ENCODE results near the gene PRPF38B. TPM values are rescaled to one million over a fixed set of nuclear protein-coding genes. Genes with fewer than 3 reads are reported as not detected.
A peak's percentile ranks its signal among the peaks of the same experiment; 100 is the strongest.

PRPF38B gene
- total and polyA plus RNA-seq, 2 of the 4 experiments (the other 2 are of a cell fraction) = 9.0 to 19.3 TPM

GRCh38 chr1:108750476-108751181, 58.5 kb downstream of the PRPF38B start:
- intact Hi-C loops (cut with micrococcal nuclease) (no loop called here), in situ Hi-C loops (cut with MboI; ENCODE audit: low sequenced_read_pairs) (no loop called here), dilution Hi-C loops (cut with HindIII; ENCODE audit: low sequenced_read_pairs, unreplicated experiment) (no loop called here)
- H2AK5ac ChIP-seq (ENCODE audit: low read depth, low read length) = 0 out of 2 replicates have a peak overlapping the region, but pooled peaks have one; percentile 15
- no peaks in the 10 kb centered on the region for H3K9me3 ChIP-seq (ENCODE audit: control insufficient read depth, insufficient read depth, low read length)
- no peak overlapping the region for H3K4ac ChIP-seq (ENCODE audit: low read depth, low read length)
- no peak overlapping the region for H3K4me3 ChIP-seq (ENCODE audit: insufficient read depth, low read depth, low read length)
- no peak overlapping the region for H3K18ac ChIP-seq (ENCODE audit: low read depth, low read length)
- CTCF ChIA-PET = no interaction called here
- no peak overlapping the region for H4K5ac ChIP-seq (ENCODE audit: low read depth, low read length)
- peaks cover 12% of the 10 kb centered on the region for H3K36me3 ChIP-seq (ENCODE audit: control insufficient read depth, insufficient read depth, low read length)
- H3K27me3 ChIP-seq (ENCODE audit: control insufficient read depth, insufficient read depth, low read length) = no peaks in the 10 kb centered on the region
- no peak for ATAC-seq (ENCODE audit: low read depth)
- peaks cover 27 to 40% of the 10 kb centered on the region in 2 experiments for H3K79me1 ChIP-seq (ENCODE audit: low read depth in 1 of 2, low read length in 2 of 2)
- no peak overlapping the region for H4K91ac ChIP-seq (ENCODE audit: insufficient read depth, low read depth, low read length)
- no peak overlapping the region for H2BK120ac ChIP-seq (ENCODE audit: low read depth, low read length)
- no peak overlapping the region for H2BK15ac ChIP-seq (ENCODE audit: low read depth, low read length)
- H2BK20ac ChIP-seq (ENCODE audit: low read depth, low read length) = no peak overlapping the region
- peaks cover 6% of the 10 kb centered on the region; the same call in 1 of the 2 replicates for H4K20me1 ChIP-seq (ENCODE audit: insufficient read depth, low read length)
- H3K4me2 ChIP-seq (ENCODE audit: low read depth, low read length) = no peak overlapping the region
- POLR2A ChIA-PET (ENCODE audit: unreplicated experiment) = no interaction called here
- no peak overlapping the region for H4K8ac ChIP-seq (ENCODE audit: low read depth in 2 of 2, low read length in 2 of 2)
- H2BK5ac ChIP-seq (ENCODE audit: low read depth, low read length, poor library complexity, severe bottlenecking) = no peak overlapping the region
- H3K9ac ChIP-seq (ENCODE audit: low read depth, low read length) = no peak overlapping the region
- H3K14ac ChIP-seq (replicated peaks; ENCODE audit: low read depth, low read length) = 0 out of 2 replicates have a peak overlapping the region, but pooled peaks have one; percentile 6
- H2AK9ac ChIP-seq (replicated peaks; ENCODE audit: low read depth, low read length, poor library complexity) = no peak overlapping the region
- no TSS peak for BruUV-seq (replicated peaks)
- no peak overlapping the region for H3K27ac ChIP-seq (ENCODE audit: insufficient read depth, low read length)
- no peak overlapping the region for H3K23ac ChIP-seq (ENCODE audit: low read depth, low read length)
- H3K4me1 ChIP-seq (ENCODE audit: control insufficient read depth, insufficient read depth, low read length) = no peaks in the 10 kb centered on the region
- no peak overlapping the region for H3K56ac ChIP-seq (ENCODE audit: extremely low read depth, insufficient read depth, low read length)
- no peak for TF ChIP-seq FOS (IDR thresholded peaks at IDR 0.05; ENCODE audit: low read depth, low read length)
- WGBS, 2 experiments (ENCODE audit: extremely low coverage in 2 of 2, insufficient read length in 1 of 2) = no CpG with 5 or more reads among the region's 1 CpG
- no peak for DNase-seq
- H2AFZ ChIP-seq (replicated peaks; ENCODE audit: low read length, poor library complexity) = no peak overlapping the region
- H3K9me1 ChIP-seq (ENCODE audit: insufficient read depth, low read length) = peaks cover 2% of the 10 kb centered on the region; the same call in 1 of the 2 replicates

Other genes with a start within 250 kb of the PRPF38B start
- gene NBPF6, start 242.0 kb upstream of the PRPF38B start, total RNA-seq (2012; rRNA removed) = not detected in 2 replicates
- gene NBPF6, start 242.0 kb upstream of the PRPF38B start, polyA plus RNA-seq (2012; rRNA removed) = not detected in 2 replicates
- gene EEIG2, start 132.2 kb upstream of the PRPF38B start, total RNA-seq (2012; rRNA removed) = 4.8 and 5.8 TPM in 2 replicates
- gene EEIG2, start 132.2 kb upstream of the PRPF38B start, polyA plus RNA-seq (2012; rRNA removed) = 1.4 and 1.7 TPM in 2 replicates
- gene HENMT1, start 31.2 kb upstream of the PRPF38B start, total RNA-seq (2012; rRNA removed) = 0.28 and 0.54 TPM in 2 replicates
- 0.43 and 0.67 TPM in 2 replicates for gene HENMT1, start 31.2 kb upstream of the PRPF38B start, polyA plus RNA-seq (2012; rRNA removed)
- under 0.01 TPM in 1 of 2 replicates, not detected in the other for gene FNDC7, start 20.6 kb downstream of the PRPF38B start, total RNA-seq (2012; rRNA removed)
- gene FNDC7, start 20.6 kb downstream of the PRPF38B start, polyA plus RNA-seq (2012; rRNA removed) = 0.06 TPM in 1 of 2 replicates, not detected in the other
- 19.7 and 38.3 TPM in 2 replicates for gene STXBP3, start 54.4 kb downstream of the PRPF38B start, total RNA-seq (2012; rRNA removed)
- 14.2 and 19.1 TPM in 2 replicates for gene STXBP3, start 54.4 kb downstream of the PRPF38B start, polyA plus RNA-seq (2012; rRNA removed)
- gene AKNAD1, start 164.8 kb downstream of the PRPF38B start, total RNA-seq (2012; rRNA removed) = 0.18 and 0.28 TPM in 2 replicates
- gene AKNAD1, start 164.8 kb downstream of the PRPF38B start, polyA plus RNA-seq (2012; rRNA removed) = 0.07 and 0.55 TPM in 2 replicates
- 16.7 and 23.1 TPM in 2 replicates for gene GPSM2, start 184.7 kb downstream of the PRPF38B start, total RNA-seq (2012; rRNA removed)
- gene GPSM2, start 184.7 kb downstream of the PRPF38B start, polyA plus RNA-seq (2012; rRNA removed) = 7.1 and 9.3 TPM in 2 replicates

All from IMR-90 (cell line).